Activated CD4-positive, alpha-beta T cell treated with anti-CD3 and anti-CD28 coated beads, Interleukin-2, amount 10 ng/mL, durations not matched to agents 24 days and 14 days (primary cell): Measurements from ENCODE around the gene ZNF407. TPM values are rescaled to one million over a fixed set of nuclear protein-coding genes. Genes with fewer than 3 reads are reported as not detected.

Experiments used
- DNase-seq: peaks from one replicate; pipeline ENCODE4 v3.0.0; 2022
- H3K27ac Mint-ChIP-seq: one replicate; pipeline ENCODE4 v1.8.0; 2022; ENCODE audit warnings: mild to moderate bottlenecking, mixed read lengths
- H3K27me3 Mint-ChIP-seq: one replicate; pipeline ENCODE4 v1.8.0; 2022; ENCODE audit warnings: mixed read lengths
- H3K36me3 Mint-ChIP-seq: one replicate; pipeline ENCODE4 v1.8.0; 2022; ENCODE audit warnings: low read depth, mild to moderate bottlenecking, mixed read lengths
- H3K4me1 Mint-ChIP-seq: one replicate; pipeline ENCODE4 v1.8.0; 2021; ENCODE audit warnings: mixed read lengths
- H3K4me3 Mint-ChIP-seq: one replicate; pipeline ENCODE4 v1.8.0; 2022; ENCODE audit warnings: mild to moderate bottlenecking, moderate library complexity, mixed read lengths
- H3K9me3 Mint-ChIP-seq: one replicate; pipeline ENCODE4 v1.8.0; 2021; ENCODE audit warnings: mixed read lengths
- intact Hi-C: fragments of 100-400 bp; cut with micrococcal nuclease; formaldehyde crosslinking; loops from one replicate; pipeline ENCODE4 v1.15.1; 2023
- total RNA-seq: library from RNA; stranded (reverse); gene quantifications from 2 replicates; pipeline ENCODE4 v1.2.3, GENCODE V29; 2022

The ZNF407 gene
- total RNA-seq, 1 donor from 2014 or later: 18.1 TPM

DNA sequence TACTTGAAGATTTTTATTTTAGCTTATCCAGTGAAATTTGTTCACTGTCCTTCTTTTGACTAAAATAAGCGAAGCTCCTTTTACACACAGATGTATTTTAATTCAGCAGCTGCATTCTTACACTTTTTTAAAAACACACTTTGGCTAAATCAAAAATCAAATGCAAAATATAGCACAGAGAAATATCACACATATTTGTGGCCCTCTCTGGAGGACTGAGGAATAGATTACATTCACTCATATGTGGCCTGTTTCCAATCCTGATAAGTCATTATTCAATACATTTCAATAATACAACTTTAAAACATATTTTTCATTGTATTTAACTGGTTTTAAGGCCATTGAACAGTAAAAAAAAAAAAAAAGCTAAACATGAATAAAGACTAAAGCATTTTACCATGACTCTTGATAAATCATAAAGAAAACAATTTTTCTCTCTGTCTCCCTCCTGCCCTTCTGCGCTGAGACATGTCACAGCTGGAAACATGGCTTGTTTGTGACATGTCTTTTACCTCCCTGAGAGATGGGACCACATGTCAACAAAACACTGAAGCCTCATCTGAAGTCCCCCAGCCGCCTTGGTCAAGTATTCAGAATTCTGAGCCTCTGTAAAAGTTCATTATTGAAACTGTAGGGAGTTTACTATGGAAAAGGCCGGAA is 221.0 kb downstream of the ZNF407 start:
- DNase-seq: no peak
- intact Hi-C loops: no loop called here
- no peak overlapping the region for H3K4me3 Mint-ChIP-seq
- H3K27me3 Mint-ChIP-seq: no peaks in the 10 kb centered on the region
- H3K9me3 Mint-ChIP-seq: peaks cover 4% of the 10 kb centered on the region
- peaks cover 4% of the 10 kb centered on the region for H3K36me3 Mint-ChIP-seq
- no peak overlapping the region for H3K27ac Mint-ChIP-seq
- H3K4me1 Mint-ChIP-seq: no peaks in the 10 kb centered on the region

DNA sequence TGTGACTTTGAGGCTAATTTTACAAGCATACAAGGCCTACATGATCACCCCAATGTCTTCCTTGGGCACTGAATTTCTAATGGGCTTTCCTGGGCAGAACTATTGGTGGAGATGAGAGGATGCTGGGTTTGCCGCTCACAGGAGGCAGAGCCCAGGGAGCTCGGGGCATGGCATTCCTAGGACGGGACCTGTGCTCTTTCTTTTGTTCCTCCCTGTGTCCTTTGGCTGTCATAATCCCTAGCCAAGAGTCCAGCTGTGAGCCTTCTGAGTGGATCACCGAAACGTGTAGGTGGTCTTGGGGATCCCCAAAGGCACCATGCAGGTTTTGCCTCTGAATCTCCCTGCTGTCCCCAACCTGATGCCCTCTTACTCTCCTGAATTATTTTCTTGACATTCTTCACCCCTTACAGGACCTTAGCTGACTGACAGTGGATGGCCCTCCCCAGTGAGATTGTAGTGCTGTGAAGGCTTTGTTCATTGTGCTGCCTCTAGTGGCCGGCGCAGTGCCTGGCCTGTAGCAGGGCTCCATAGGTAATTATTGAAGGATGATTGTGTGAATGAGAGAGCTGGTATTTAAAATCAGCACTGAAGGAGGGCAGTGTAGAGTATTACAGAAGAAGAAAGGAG is 221.9 kb downstream of the ZNF407 start:
- peaks cover 4% of the 10 kb centered on the region for H3K36me3 Mint-ChIP-seq
- no peak overlapping the region for H3K27ac Mint-ChIP-seq
- H3K4me3 Mint-ChIP-seq: no peak overlapping the region
- intact Hi-C loops: no loop called here
- no peaks in the 10 kb centered on the region for H3K4me1 Mint-ChIP-seq
- no peaks in the 10 kb centered on the region for H3K27me3 Mint-ChIP-seq
- peaks cover 4% of the 10 kb centered on the region for H3K9me3 Mint-ChIP-seq
- DNase-seq: no peak

DNA sequence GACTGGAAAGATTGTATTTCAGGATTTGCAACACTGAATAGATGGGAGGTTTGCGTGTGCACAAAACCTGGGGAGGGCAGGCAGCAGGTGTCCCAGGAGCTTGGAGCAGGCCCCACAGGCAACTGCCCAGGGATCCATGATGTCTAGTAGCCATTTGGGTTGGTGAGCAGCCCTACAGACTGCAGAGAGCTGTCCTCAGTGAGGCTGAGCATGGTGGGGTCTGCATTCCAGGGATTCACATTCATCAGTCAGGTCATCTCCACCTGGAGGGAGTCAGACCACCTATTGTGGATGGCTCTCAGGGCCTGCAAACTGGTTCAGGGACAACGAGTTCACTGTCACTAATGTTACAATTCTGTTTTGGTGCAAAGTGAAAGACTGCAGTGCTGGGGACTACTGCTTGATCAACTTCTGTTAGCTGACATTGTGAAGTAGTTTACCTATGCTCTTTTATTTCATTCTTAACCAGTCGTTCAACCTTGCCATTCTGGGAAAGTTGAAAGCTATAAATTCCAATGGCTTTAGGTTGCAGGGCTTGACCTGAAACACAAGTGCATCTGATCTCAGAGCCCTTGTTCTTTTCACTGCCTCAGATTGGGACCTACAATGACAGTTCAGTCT is 222.6 kb downstream of the ZNF407 start:
- H3K27me3 Mint-ChIP-seq: no peaks in the 10 kb centered on the region
- DNase-seq: no peak
- H3K4me3 Mint-ChIP-seq: no peak overlapping the region
- no peaks in the 10 kb centered on the region for H3K4me1 Mint-ChIP-seq
- intact Hi-C loops: no loop called here
- peaks cover 4% of the 10 kb centered on the region for H3K36me3 Mint-ChIP-seq
- no peak overlapping the region for H3K27ac Mint-ChIP-seq
- peaks cover 4% of the 10 kb centered on the region for H3K9me3 Mint-ChIP-seq

DNA sequence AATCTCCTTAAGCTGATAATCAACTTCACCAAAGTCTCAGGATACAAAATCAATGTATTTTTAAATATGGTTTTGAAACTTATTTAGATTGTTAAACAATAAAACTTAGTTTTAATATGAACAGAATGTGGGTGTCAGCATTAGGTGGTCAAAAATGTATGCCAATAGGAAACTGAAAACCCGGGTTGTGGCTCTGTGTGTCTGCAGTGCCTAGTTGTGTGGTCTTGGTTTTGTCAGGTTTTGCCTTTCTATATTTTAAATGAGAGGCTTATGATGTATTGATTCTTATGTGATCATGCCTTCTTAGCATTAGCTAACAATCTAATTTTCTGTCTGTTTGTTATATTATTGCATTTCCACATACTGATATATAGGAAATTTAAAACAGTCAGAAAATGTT is 227.8 kb downstream of the ZNF407 start:
- peaks cover 4% of the 10 kb centered on the region for H3K36me3 Mint-ChIP-seq
- H3K4me3 Mint-ChIP-seq: no peak overlapping the region
- intact Hi-C loops: no loop called here
- no peak for DNase-seq
- no peaks in the 10 kb centered on the region for H3K27me3 Mint-ChIP-seq
- H3K4me1 Mint-ChIP-seq: no peaks in the 10 kb centered on the region
- H3K27ac Mint-ChIP-seq: no peak overlapping the region
- H3K9me3 Mint-ChIP-seq: peaks cover 4% of the 10 kb centered on the region

DNA sequence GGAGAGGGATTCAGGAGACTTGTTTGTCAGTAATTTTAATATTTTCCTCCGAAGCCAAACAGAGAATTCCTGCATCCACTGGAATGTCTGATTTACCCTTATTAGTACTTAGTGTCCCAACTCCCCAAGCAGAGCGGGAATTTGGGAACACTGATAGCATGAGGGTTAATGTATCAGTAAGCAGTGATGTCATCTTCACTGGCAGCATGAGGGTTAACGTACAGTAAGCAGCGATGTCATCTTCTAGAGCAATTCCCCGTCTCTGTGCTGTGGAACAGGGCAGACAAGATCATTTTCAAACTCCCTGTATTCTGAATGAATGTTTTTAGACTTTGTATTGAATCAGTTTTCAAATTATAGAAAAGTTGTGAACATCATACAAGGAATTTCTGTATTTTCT is 228.9 kb downstream of the ZNF407 start:
- peaks cover 5% of the 10 kb centered on the region for H3K36me3 Mint-ChIP-seq

DNA sequence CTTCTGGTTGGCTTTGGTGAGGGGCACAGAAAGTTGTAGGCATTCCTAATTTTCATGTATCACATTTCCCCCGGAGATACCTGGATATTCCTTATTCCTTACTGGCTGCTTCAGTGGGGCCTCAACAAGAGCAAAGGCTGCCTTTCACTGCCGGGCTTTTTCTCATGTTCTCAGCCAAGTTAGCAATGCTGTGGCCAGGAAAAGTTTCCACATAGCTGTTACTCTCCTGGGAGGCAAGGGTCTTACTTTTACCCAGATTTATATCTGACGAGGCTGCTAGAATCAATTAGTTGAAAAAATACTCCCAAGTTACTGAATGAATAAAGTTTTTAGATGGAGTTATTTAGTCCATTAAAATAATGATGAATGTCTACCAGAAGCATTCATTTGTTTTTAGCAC is 230.5 kb downstream of the ZNF407 start:
- intact Hi-C loops: no loop called here
- Mint-ChIP-seq H3K4me1 (peaks cover 2% of the 10 kb centered on the region), H3K27me3 (no peaks in the 10 kb centered on the region), H3K27ac (no peak overlapping the region), H3K4me3 (no peak overlapping the region), H3K9me3 (no peaks in the 10 kb centered on the region), H3K36me3 (peaks cover 4% of the 10 kb centered on the region)
- DNase-seq: no peak

More for the DNA sequence above, 228.9 kb downstream of the ZNF407 start:
- H3K27me3 Mint-ChIP-seq: no peaks in the 10 kb centered on the region
- no peak overlapping the region for H3K4me3 Mint-ChIP-seq
- DNase-seq: no peak
- H3K4me1 Mint-ChIP-seq: no peaks in the 10 kb centered on the region
- no peak overlapping the region for H3K27ac Mint-ChIP-seq
- no peaks in the 10 kb centered on the region for H3K9me3 Mint-ChIP-seq
- intact Hi-C loops: no loop called here

DNA sequence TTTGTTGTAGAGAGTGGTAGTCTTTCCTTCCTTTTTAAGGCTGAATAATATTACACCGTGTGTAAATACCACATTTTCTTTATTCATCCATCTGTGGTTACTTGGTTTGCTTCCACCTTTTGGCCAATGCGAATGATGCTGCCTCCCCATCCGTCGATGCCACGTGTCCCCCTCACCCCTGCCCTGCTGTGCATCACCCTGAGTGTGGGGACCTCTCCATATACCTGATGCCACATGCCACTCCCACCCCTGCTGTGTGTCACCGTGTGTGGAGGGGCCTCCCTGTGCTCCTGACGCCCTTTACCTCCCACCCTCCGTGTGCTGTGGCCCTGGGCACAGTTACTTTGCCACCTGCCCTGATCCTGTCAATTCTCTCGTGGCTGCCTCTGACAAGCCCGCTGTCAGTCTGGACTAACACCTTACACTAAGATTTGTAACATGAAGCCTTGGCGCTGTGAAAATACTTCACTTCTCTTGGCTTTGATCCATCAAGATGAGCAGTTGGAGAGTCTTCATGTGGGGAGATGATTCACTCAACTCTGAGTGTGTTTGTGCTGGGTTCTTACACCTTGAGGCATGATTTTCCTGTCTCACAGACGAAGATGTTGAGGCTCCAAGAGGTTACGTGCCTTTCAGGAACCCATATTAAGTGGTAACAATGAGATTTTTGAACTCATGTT is 234.0 kb downstream of the ZNF407 start:
- Mint-ChIP-seq H3K27me3 (no peaks in the 10 kb centered on the region), H3K4me1 (peaks cover 11% of the 10 kb centered on the region), H3K27ac (no peak overlapping the region), H3K4me3 (no peak overlapping the region), H3K9me3 (no peaks in the 10 kb centered on the region), H3K36me3 (peaks cover 1% of the 10 kb centered on the region)
- intact Hi-C loops: no loop called here
- DNase-seq: no peak

DNA sequence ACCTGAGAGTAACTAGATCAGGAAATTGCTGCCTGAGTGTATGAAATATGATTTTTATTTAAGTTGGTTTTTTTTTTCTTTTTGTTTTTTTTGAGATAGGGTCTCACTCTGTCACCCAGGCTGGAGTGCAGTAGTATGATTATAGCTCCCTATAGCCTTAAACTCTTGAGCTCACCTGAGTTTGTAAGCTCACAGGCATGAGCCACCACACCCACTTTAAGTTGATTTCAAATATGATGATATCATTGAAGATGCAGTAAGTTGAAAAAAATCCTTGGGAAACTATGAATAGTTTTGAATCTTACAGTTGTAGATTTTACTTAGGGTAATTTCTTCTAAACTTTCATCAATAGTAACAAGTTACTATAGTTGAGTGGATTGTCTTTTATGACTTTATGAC is 234.7 kb downstream of the ZNF407 start:
- no peak for DNase-seq
- H3K4me1 Mint-ChIP-seq: peaks cover 14% of the 10 kb centered on the region
- no peaks in the 10 kb centered on the region for H3K9me3 Mint-ChIP-seq
- H3K36me3 Mint-ChIP-seq: peaks cover 1% of the 10 kb centered on the region
- intact Hi-C loops: no loop called here
- no peak overlapping the region for H3K4me3 Mint-ChIP-seq
- no peak overlapping the region for H3K27ac Mint-ChIP-seq
- no peaks in the 10 kb centered on the region for H3K27me3 Mint-ChIP-seq

DNA sequence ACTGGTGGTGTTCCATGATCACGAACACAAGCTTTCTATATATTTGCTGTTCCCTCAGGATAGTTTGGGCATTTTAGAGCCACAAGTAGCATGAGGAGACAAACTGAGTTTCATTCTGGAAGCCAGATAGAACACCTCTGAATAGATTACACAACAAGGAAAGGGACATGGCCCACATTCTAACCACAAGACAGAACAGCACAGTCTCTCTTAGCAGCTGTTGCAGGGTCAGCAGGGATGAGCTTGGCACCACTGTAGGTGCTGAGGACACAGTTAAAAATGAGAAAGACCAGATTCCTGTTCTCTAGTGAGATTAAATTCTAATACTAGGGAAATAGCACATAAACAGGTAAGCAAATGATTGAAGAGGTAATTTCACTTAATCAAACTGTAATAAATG is 235.3 kb downstream of the ZNF407 start:
- peaks cover 2% of the 10 kb centered on the region for H3K36me3 Mint-ChIP-seq
- intact Hi-C loops: no loop called here
- H3K27me3 Mint-ChIP-seq: no peaks in the 10 kb centered on the region
- H3K4me3 Mint-ChIP-seq: no peak overlapping the region
- no peak for DNase-seq
- peaks cover 17% of the 10 kb centered on the region for H3K4me1 Mint-ChIP-seq
- no peak overlapping the region for H3K27ac Mint-ChIP-seq
- no peaks in the 10 kb centered on the region for H3K9me3 Mint-ChIP-seq

DNA sequence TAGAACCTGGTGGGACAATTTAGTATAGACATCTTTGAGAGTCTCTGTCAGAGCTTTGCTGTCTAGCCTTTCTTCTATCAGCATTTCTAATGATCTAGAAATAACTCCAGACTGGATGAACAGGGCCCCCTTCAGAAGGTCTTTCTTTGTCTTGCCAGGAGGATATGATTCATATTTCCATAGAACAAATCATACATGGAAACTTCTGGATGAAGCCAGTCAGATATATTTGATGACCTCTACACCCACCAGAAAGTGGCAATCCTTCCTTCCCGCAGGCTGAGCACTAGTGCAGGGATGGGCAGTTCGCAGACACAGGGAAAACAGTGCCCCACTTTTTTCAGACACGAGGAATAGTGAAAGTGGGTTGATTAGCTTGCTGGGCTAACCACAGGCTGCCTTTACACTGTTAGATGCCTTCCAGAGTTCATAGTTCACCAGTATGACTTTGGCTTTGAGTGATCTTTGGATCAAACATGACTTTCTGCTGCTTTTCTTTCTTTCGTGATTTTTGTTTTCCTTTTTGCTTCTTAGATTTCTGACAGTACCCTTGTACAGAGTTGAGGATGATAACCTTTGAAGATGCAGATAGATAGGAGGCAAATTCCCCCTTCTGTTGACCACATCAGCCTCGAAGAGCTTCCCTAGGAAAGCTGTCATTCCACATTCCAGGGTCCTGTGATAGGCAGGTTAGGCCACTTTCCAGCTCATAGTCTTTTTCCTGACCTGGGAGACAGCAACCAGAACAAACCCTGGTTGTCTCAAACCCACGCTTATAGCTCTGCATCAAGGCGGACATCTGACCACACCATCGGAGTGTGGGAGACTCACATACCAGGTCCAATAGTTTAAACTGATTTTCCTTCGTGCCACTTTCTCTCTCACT is 237.0 kb downstream of the ZNF407 start:
- no peak for DNase-seq
- H3K27ac Mint-ChIP-seq: no peak overlapping the region
- H3K4me3 Mint-ChIP-seq: no peak overlapping the region
- intact Hi-C loops: no loop called here
- H3K36me3 Mint-ChIP-seq: peaks cover 5% of the 10 kb centered on the region
- no peaks in the 10 kb centered on the region for H3K27me3 Mint-ChIP-seq
- H3K9me3 Mint-ChIP-seq: no peaks in the 10 kb centered on the region
- peaks cover 25% of the 10 kb centered on the region for H3K4me1 Mint-ChIP-seq

DNA sequence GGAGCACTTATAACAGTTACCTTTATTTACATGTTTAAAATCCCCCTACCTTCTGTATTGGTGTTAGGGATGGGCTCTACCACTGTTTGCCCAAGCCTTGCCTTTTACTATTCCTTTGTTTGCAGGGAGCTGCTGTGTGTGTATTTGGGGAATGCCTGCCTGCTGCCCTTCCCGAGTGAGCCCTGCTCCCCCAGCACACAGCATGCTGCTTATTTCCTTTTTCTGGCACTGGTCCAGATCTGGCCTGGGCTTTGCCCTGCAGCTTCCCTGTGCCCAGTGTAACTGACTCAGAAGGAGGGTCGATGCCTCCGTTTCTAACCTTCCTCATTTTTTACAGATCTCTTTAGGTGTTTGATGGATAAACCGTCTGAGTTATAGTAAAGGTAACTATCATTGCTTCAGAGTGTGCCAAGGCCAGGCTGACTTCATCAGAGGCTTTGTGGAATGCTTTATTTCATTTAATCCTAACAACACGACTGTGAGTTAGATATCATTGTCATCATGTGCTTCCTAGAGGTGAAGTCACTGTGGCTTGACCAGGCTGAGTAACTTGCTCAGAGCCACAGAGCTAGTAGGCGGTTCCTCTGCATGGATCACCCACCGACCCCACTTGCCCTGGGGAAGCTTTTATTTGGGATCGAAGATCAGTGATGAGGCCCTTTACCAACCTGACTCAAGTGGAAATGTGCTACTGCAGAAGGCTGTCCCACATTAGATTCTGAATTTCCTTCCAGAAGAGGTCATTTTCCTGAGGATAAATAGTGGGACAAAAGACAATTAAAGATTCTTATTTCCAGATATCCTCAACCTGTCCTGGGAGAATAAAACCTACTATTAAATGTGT is 238.8 kb downstream of the ZNF407 start:
- H3K4me1 Mint-ChIP-seq: peaks cover 41% of the 10 kb centered on the region
- peaks cover 5% of the 10 kb centered on the region for H3K9me3 Mint-ChIP-seq
- no peak overlapping the region for H3K4me3 Mint-ChIP-seq
- intact Hi-C loops: no loop called here
- H3K27ac Mint-ChIP-seq: no peak overlapping the region
- no peaks in the 10 kb centered on the region for H3K27me3 Mint-ChIP-seq
- H3K36me3 Mint-ChIP-seq: peaks cover 9% of the 10 kb centered on the region
- DNase-seq: no peak

DNA sequence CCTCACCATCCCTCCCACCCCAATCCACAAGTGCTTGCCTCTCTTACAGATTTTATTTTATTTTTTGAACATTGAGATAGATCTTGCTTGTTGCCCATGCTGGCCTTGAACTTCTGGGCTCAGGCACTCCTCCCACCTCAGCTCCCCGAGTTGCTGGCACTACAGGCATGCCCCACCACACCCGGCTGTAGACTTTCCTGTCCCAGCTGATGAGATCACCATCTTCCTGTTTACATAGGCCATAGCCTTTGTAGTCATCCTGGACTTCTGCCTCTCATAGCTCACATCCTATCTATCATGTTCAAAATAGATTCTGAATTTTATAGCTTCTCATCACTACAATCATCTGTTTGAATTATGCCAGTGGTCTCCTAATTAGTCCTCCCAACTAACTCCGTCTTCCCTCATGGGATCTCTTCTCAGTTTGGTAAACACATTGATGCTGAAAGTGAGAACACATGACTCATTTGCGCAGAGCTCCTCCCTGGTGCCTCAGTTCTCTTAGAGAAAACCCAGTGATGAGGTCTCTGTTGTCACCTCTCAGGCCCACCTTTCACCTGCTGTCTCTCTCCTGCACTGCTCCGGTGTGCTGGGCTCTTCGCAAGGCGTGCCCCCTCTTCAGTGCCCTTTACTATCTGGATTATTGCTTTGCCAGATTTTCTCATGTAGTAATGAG is 243.0 kb downstream of the ZNF407 start:
- DNase-seq: peak; percentile 65
- H3K4me1 Mint-ChIP-seq: peaks cover 30% of the 10 kb centered on the region
- peaks cover 5% of the 10 kb centered on the region for H3K9me3 Mint-ChIP-seq
- H3K27ac Mint-ChIP-seq: peak overlapping the region; percentile 70
- H3K27me3 Mint-ChIP-seq: no peaks in the 10 kb centered on the region
- intact Hi-C loops: no loop called here
- H3K36me3 Mint-ChIP-seq: peaks cover 9% of the 10 kb centered on the region
- H3K4me3 Mint-ChIP-seq: peak overlapping the region; percentile 38
